Mesenchymal stem cell (in vitro differentiated cells and primary cell): Measurements from ENCODE around the gene BSPRY.

ENCODE experiments used
- DNase-seq: peaks from one replicate; pipeline ENCODE4 v3.0.0-alpha.2; 2013
- H2AFZ ChIP-seq: one replicate; pipeline ENCODE4 v1.6.1; 2013; ENCODE audit warnings: low read depth, mild to moderate bottlenecking, control low read depth, inconsistent platforms, low read length, moderate library complexity
- H2AK5ac ChIP-seq: 2 replicates; pipeline ENCODE4 v1.6.1; 2013; ENCODE audit warnings: low read length, moderate library complexity, mild to moderate bottlenecking, inconsistent platforms; ENCODE audit not compliant: severe bottlenecking
- H2BK120ac ChIP-seq: one replicate; pipeline ENCODE4 v1.6.1; 2013; ENCODE audit warnings: low read depth, mild to moderate bottlenecking, inconsistent platforms, low read length, moderate library complexity
- H2BK12ac ChIP-seq, 2 experiments: one replicate each; pipeline ENCODE4 v1.6.1; 2013; ENCODE audit warnings: inconsistent platforms in 2 of 2, low read length in 2 of 2, mild to moderate bottlenecking in 2 of 2, moderate library complexity in 2 of 2, control low read depth in 1 of 2
- H2BK15ac ChIP-seq: one replicate; pipeline ENCODE4 v1.6.1; 2013; ENCODE audit warnings: mild to moderate bottlenecking, low read depth, inconsistent platforms; ENCODE audit not compliant: poor library complexity, severe bottlenecking
- H2BK5ac ChIP-seq: 2 replicates; pipeline ENCODE4 v1.6.1; 2013; ENCODE audit warnings: low read depth, mild to moderate bottlenecking, low read length, control low read depth, inconsistent platforms; ENCODE audit not compliant: poor library complexity, severe bottlenecking
- H3K14ac ChIP-seq, 2 experiments: one replicate each; pipeline ENCODE4 v1.6.1; 2013; ENCODE audit warnings: inconsistent platforms in 2 of 2, low read length in 2 of 2, control low read depth in 1 of 2, mild to moderate bottlenecking in 1 of 2, moderate library complexity in 1 of 2
- H3K18ac ChIP-seq, 2 experiments: one replicate each; pipeline ENCODE4 v1.6.1; 2013; ENCODE audit warnings: inconsistent platforms in 2 of 2, low read length in 2 of 2, control low read depth in 1 of 2, low read depth in 1 of 2, mild to moderate bottlenecking in 1 of 2
- H3K23ac ChIP-seq, 2 experiments: one replicate each; pipeline ENCODE4 v1.6.1; 2013; ENCODE audit warnings: inconsistent platforms in 2 of 2, low read length in 2 of 2, mild to moderate bottlenecking in 2 of 2, moderate library complexity in 2 of 2, control low read depth in 1 of 2
- H3K27ac ChIP-seq: 2 replicates; pipeline ENCODE4 v1.5.1; 2013; ENCODE audit warnings: mild to moderate bottlenecking, moderate library complexity, low read length, control low read depth, inconsistent platforms; ENCODE audit not compliant: poor library complexity, severe bottlenecking
- H3K27me3 ChIP-seq, 2 experiments: 2 replicates each; pipeline versions ENCODE4 v1.6.1 to v1.7.0; 2013; ENCODE audit warnings: low read length in 2 of 2, mild to moderate bottlenecking in 2 of 2, moderate library complexity in 2 of 2, control low read depth in 1 of 2, inconsistent platforms in 1 of 2; ENCODE audit not compliant: control insufficient read depth in 1 of 2, insufficient read depth in 1 of 2
- H3K36me3 ChIP-seq, 2 experiments: 2 replicates each; pipeline versions ENCODE4 v1.6.1 to v1.7.0; 2013; ENCODE audit warnings: low read length in 2 of 2, control low read depth in 1 of 2, inconsistent platforms in 1 of 2, low read depth in 1 of 2, mild to moderate bottlenecking in 1 of 2; ENCODE audit not compliant: insufficient read depth in 2 of 2, control insufficient read depth in 1 of 2
- H3K4ac ChIP-seq, 2 experiments: one replicate each; pipeline ENCODE4 v1.6.1; 2013; ENCODE audit warnings: inconsistent platforms in 2 of 2, low read length in 2 of 2, mild to moderate bottlenecking in 2 of 2, moderate library complexity in 2 of 2, control low read depth in 1 of 2, low read depth in 1 of 2
- H3K4me1 ChIP-seq: 2 replicates; pipeline ENCODE4 v1.6.1; 2013; ENCODE audit warnings: low read depth, low read length, control low read depth; ENCODE audit not compliant: control insufficient read depth, insufficient read depth
- H3K4me2 ChIP-seq: 2 replicates; pipeline ENCODE4 v1.6.1; 2013; ENCODE audit warnings: low read length, mild to moderate bottlenecking, inconsistent platforms; ENCODE audit not compliant: poor library complexity, severe bottlenecking
- H3K4me3 ChIP-seq, 2 experiments: 2 replicates each; pipeline versions ENCODE4 v1.5.1 to v1.7.0; 2013; ENCODE audit warnings: low read length in 2 of 2, mild to moderate bottlenecking in 2 of 2, control low read depth in 1 of 2, low read depth in 1 of 2; ENCODE audit not compliant: insufficient read depth in 1 of 2
- H3K79me1 ChIP-seq: replicated peaks from 2 replicates; pipeline ENCODE4 v1.6.1; 2013; ENCODE audit warnings: mild to moderate bottlenecking, control low read depth, low read length, inconsistent platforms; ENCODE audit not compliant: poor library complexity, severe bottlenecking
- H3K9ac ChIP-seq: 2 replicates; pipeline ENCODE4 v1.7.0; 2013; ENCODE audit warnings: mild to moderate bottlenecking, low read length, moderate library complexity
- H3K9me3 ChIP-seq: 2 replicates; pipeline ENCODE4 v1.7.0; 2013; ENCODE audit warnings: mild to moderate bottlenecking, low read length; ENCODE audit not compliant: control insufficient read depth
- H4K8ac ChIP-seq: one replicate; pipeline ENCODE4 v1.6.1; 2013; ENCODE audit warnings: inconsistent platforms, mild to moderate bottlenecking, low read length, moderate library complexity
- H4K91ac ChIP-seq: one replicate; pipeline ENCODE4 v1.6.1; 2013; ENCODE audit warnings: mild to moderate bottlenecking, low read length, inconsistent platforms
- WGBS: methylation state at CpG from one replicate; pipeline ENCODE4 v1.1.7; 2013; ENCODE audit warnings: mixed read lengths; 5-methylcytosine and 5-hydroxymethylcytosine counted together

Gene BSPRY

DNA sequence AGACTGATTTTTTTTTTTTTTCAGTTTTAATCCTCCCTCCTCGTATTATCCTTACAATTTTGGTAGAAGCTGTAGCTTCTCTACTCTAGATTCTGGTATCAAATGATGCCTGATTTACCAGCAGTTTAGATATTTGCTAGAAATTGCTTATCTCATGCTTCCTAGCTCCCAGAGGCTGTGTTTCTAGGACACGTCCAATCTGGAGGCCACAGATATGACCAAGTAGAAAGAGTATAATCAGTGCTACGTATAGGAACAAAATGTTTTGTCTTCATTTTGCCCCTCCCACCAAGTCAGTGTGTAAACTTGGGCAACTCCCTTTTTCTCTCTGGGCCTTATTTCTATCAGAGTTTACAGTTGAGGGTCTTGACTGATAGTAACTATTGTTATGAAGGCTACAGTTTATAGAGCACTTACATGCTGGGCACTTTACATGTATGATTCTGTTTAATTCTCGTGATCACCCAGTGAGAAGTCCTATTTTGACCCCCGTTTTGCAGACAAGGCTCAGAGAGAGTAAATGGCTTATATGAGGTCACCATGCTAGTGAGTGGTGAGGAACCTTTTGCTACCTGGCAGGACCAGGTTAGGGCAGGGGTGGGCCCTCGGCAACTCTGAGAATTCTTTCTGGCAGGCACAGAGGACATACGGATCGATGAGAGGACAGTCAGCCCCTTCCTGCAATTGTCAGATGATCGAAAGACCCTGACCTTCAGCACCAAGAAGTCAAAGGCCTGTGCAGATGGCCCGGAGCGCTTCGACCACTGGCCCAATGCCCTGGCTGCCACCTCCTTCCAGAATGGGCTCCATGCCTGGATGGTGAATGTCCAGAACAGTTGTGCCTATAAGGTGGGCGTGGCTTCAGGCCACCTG is 19.9 kb downstream of the BSPRY start:
- no peak overlapping the region for H3K18ac ChIP-seq
- no peaks in the 10 kb centered on the region for H3K4me1 ChIP-seq
- no peak overlapping the region for H2AFZ ChIP-seq
- no peak overlapping the region for H2BK15ac ChIP-seq
- no peak overlapping the region for H3K4ac ChIP-seq
- 93% methylated on average over 11 of the region's 13 CpGs for WGBS
- H3K23ac ChIP-seq = no peak overlapping the region
- no peak overlapping the region for H3K9ac ChIP-seq
- H3K4me2 ChIP-seq = no peak overlapping the region
- no peak overlapping the region for H3K4me3 ChIP-seq
- H2BK5ac ChIP-seq = no peak overlapping the region
- H3K27ac ChIP-seq = no peak overlapping the region
- no peak overlapping the region for H2BK120ac ChIP-seq
- no peaks in the 10 kb centered on the region for H3K27me3 ChIP-seq
- peaks cover 10% of the 10 kb centered on the region for H3K79me1 ChIP-seq
- H2AK5ac ChIP-seq = no peak overlapping the region
- no peak overlapping the region for H3K14ac ChIP-seq
- no peak overlapping the region for H4K8ac ChIP-seq
- no peak overlapping the region for H4K91ac ChIP-seq
- H3K9me3 ChIP-seq = no peaks in the 10 kb centered on the region
- DNase-seq = no peak
- H3K36me3 ChIP-seq = peaks cover 12 to 18% of the 10 kb centered on the region in 2 experiments
- no peak overlapping the region for H2BK12ac ChIP-seq

- Histone ChIP-seq H3K4ac (no peak overlapping the region), H3K23ac (no peak overlapping the region), H4K91ac (no peak overlapping the region), H2AK5ac (no peak overlapping the region), H2AFZ (no peak overlapping the region), H3K18ac (no peak overlapping the region), H3K4me3 (no peak overlapping the region), H3K27ac (no peak overlapping the region), H3K14ac (no peak overlapping the region), H3K9ac (no peak overlapping the region), H2BK5ac (no peak overlapping the region), H2BK12ac (no peak overlapping the region), H3K9me3 (no peaks in the 10 kb centered on the region), H3K79me1 (peaks cover 13% of the 10 kb centered on the region), H3K4me1 (no peaks in the 10 kb centered on the region), H2BK15ac (no peak overlapping the region), H3K4me2 (no peak overlapping the region), H3K27me3 (no peaks in the 10 kb centered on the region), H4K8ac (no peak overlapping the region), H2BK120ac (no peak overlapping the region), H3K36me3 (peaks cover 14 to 22% of the 10 kb centered on the region in 2 experiments)
- no peak for DNase-seq
- 93% methylated on average over 11 of the region's 11 CpGs for WGBS
Observed at GRCh38 chr9:113369855-113370140, 20.5 kb downstream of the BSPRY start.

- H2BK12ac ChIP-seq = no peak overlapping the region
- H4K91ac ChIP-seq = no peak overlapping the region
- H2BK120ac ChIP-seq = no peak overlapping the region
- H3K4me2 ChIP-seq = no peak overlapping the region
- H3K4ac ChIP-seq = no peak overlapping the region
- H3K9ac ChIP-seq = no peak overlapping the region
- no peak overlapping the region for H2BK5ac ChIP-seq
- no peak overlapping the region for H2AFZ ChIP-seq
- H3K27me3 ChIP-seq = no peaks in the 10 kb centered on the region
- no peak overlapping the region for H3K18ac ChIP-seq
- no peak overlapping the region for H2AK5ac ChIP-seq
- WGBS = 81% methylated on average over 8 of the region's 8 CpGs
- no peak overlapping the region for H3K14ac ChIP-seq
- peaks cover 17 to 25% of the 10 kb centered on the region in 2 experiments for H3K36me3 ChIP-seq
- no peak overlapping the region for H4K8ac ChIP-seq
- DNase-seq = no peak
- no peaks in the 10 kb centered on the region for H3K4me1 ChIP-seq
- no peak overlapping the region for H2BK15ac ChIP-seq
- H3K4me3 ChIP-seq = no peak overlapping the region
- H3K9me3 ChIP-seq = no peaks in the 10 kb centered on the region
- H3K23ac ChIP-seq = no peak overlapping the region
- H3K27ac ChIP-seq = no peak overlapping the region
- H3K79me1 ChIP-seq = peaks cover 18% of the 10 kb centered on the region
Observed at GRCh38 chr9:113370806-113371325, 21.5 kb downstream of the BSPRY start.

DNA sequence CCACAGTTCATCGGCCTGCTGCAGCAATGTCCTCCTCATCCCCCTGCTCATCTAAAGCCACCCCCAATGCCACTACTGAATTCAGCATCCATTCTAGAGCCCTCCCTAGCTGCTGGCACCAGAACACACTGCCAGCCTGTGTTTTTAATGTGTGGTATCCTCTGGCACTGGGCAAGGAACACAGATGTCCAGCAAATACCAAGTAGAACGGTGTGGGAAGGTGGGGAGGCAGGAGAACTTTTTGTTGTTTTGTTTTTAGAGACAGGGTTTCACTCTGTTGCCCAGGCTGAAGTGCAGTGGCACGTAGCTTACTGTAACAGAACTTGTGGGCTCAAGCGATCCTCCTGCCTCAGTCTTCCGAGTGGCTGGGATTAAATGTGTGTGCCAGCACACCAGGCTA is 22.7 kb downstream of the BSPRY start:
- Histone ChIP-seq H3K14ac (no peak overlapping the region), H3K36me3 (peaks cover 17 to 25% of the 10 kb centered on the region in 2 experiments), H2AK5ac (no peak overlapping the region), H3K9ac (no peak overlapping the region), H2AFZ (no peak overlapping the region), H2BK15ac (no peak overlapping the region), H4K91ac (no peak overlapping the region), H3K4me3 (no peak overlapping the region), H3K4me2 (no peak overlapping the region), H3K18ac (no peak overlapping the region), H3K27ac (no peak overlapping the region), H3K23ac (no peak overlapping the region), H4K8ac (no peak overlapping the region), H3K27me3 (no peaks in the 10 kb centered on the region), H3K4ac (no peak overlapping the region), H3K9me3 (no peaks in the 10 kb centered on the region), H3K79me1 (peaks cover 18% of the 10 kb centered on the region), H2BK12ac (no peak overlapping the region), H2BK5ac (no peak overlapping the region), H2BK120ac (no peak overlapping the region), H3K4me1 (no peaks in the 10 kb centered on the region)
- 98% methylated on average over 5 of the region's 5 CpGs for WGBS
- no peak for DNase-seq
